HG02763 (cell line): ENCODE measurements around the gene GNAS.

Source experiments
- ATAC-seq: cut with Tn5 transposase; IDR thresholded peaks from one replicate; pipeline ENCODE4 v1.9.1; 2021; ENCODE audit warnings: mild to moderate bottlenecking, moderate library complexity; ENCODE audit not compliant: unreplicated experiment

The GNAS gene

GRCh38 chr20:58878399-58878798 is 25.9 kb downstream of the GNAS start:
- ATAC-seq = no peak

- no peak for ATAC-seq
Observed at GRCh38 chr20:58880441-58880840, 27.9 kb downstream of the GNAS start.

- no peak for ATAC-seq
Observed at GRCh38 chr20:58880994-58881752, 28.7 kb downstream of the GNAS start.

GRCh38 chr20:58882704-58883089 is 30.2 kb downstream of the GNAS start:
- no peak for ATAC-seq

GRCh38 chr20:58883241-58883691 is 30.8 kb downstream of the GNAS start:
- no peak for ATAC-seq

- ATAC-seq = no peak
Observed at GRCh38 chr20:58884966-58885365, 32.5 kb downstream of the GNAS start.

- no peak for ATAC-seq
Observed at GRCh38 chr20:58886546-58886945, 34.0 kb downstream of the GNAS start.

DNA sequence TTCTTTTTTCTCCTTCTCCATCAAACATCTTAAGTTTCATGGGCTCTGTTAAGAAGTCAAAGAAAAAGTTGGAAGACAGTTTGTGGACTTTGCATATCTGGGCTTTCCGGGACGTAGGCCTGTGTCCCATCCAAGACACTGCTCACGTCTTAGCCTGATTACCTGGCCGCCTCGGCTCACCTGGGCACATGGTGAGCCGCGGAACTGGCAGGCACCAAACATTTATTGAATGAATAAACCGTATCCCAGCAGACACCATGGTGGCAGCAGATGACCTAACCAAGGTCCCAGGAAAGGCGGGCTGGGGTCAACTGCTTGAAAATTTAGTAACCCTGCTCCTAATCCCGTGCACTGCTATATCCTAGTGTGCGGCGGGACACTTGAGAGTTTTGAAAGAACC is 35.6 kb downstream of the GNAS start:
- ATAC-seq = no peak

GRCh38 chr20:58888521-58889333 is 36.2 kb downstream of the GNAS start:
- peak; percentile 37 for ATAC-seq

GRCh38 chr20:58889334-58889760 is 36.8 kb downstream of the GNAS start:
- ATAC-seq = no peak

DNA sequence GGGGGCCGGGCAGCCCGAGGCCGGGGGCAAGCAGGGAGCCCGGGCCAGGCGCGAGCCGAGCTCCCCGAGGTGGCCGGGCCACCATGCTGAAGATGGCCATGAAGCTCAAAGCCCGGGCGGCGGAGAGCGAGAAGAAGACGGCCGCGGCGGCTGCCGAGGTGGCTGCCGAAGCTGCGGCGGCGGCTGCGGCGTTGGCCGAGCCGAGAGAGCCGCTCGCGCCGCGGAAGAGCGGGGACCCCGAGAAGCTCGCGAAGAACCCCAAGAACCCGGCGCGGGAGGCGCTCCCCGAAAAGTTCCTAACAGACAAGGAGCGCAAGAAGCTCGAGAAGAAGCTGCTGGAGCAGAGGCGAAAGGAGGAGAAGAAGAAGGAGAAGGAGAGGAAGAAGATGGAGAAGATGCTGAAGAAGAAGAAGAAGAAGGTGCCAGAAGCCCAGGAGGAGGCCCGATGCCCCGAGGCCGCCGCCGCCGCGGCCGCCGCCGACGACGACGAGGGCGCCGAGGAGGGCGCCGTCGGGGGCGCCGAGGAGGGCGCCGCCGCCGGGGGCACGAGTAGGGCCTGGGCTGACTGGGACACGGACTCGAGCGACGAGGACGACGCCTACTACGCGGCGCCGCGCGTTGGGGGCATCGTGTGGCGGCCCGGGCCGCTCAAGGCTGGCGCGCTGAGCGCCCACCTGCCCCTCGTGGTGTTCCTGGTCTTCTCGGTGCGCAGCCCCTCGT is 37.4 kb downstream of the GNAS start:
- ATAC-seq = peak; percentile 5

- peak; percentile 32 for ATAC-seq
Observed at GRCh38 chr20:58890518-58891085, 38.1 kb downstream of the GNAS start.

DNA sequence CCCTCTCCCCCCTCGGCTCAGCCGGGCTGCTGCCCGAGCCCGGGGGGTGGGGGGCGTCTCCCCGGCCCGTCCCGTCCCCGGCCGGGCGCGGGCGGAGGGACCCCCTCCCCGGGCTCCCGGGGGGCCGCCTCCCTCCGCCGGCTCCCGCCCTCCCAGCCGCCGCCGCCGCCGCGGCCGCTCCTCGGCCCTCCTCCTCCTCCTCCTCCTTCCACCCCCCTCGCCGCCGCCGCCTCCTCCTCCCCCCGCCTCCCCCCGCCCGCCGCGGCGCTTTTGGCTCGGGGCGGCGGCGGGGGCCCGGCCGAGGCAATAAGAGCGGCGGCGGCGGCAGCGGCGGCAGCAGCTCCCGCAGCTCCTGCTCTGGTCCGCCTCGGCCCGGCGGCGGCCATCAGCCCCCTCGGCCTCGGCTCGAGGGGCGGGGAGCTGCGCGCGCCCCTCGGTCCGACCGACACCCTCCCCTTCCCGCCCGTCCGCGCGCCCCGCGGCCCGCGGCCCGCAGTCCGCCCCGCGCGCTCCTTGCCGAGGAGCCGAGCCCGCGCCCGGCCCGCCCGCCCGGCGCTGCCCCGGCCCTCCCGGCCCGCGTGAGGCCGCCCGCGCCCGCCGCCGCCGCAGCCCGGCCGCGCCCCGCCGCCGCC is 38.7 kb downstream of the GNAS start:
- peak; percentile 22 for ATAC-seq

DNA sequence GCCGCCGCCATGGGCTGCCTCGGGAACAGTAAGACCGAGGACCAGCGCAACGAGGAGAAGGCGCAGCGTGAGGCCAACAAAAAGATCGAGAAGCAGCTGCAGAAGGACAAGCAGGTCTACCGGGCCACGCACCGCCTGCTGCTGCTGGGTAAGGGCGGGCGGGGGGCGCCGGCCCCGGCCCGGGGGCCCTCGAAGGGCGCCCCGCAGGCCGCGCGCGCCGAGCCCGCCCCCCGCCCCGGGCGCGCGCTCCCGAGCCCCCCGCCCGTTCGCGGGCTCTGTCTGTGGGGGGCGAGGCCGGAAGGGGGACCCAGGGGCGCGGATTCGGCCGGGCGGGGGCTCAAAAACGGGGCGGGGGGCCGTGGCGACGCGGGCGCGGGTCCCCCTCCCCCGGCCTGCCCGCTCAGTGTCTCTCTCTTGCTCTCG is 39.2 kb downstream of the GNAS start:
- peak; percentile 3 for ATAC-seq

- peak; percentile 5 for ATAC-seq
Observed at GRCh38 chr20:58892141-58892931, 39.8 kb downstream of the GNAS start.

GRCh38 chr20:58892932-58893224 is 40.4 kb downstream of the GNAS start:
- ATAC-seq = no peak

- ATAC-seq = no peak
Observed at GRCh38 chr20:58893355-58894120, 41.0 kb downstream of the GNAS start.

DNA sequence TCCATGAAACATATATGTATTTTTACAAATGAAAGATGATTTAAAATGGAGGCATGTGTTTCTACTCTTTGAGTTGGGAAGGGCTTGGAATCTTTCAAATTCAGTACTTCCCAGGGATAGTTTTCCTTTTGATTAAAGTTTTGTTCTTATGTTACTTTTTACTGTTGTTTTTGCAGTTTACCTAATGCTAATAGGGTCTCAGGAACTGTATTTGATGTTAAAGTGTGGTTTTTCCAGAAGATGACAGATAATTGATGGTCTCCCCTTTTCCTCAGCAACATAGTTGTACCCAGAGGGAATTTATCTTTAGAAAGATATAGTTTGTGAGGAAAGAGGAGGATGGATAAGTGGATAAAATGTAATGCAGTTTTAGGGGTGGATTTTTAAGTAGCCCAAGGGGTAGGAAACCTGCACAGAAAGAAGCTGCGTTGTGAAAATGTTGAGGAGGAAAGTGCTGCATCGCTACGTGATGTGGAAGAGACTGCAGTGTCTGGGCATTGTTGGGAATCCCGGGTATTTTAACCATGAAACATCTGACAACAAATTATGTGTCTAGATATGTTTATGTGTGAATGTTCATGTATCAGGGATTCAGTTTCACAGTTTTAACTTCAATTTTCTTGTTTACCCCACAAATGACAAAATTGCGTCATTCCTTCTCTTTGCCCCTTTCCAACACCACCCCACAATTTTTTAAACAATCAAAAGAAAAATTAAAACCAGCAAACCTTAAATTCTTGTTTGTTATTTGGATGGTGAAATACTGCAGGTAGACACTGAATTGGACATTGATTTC is 42.3 kb downstream of the GNAS start:
- ATAC-seq = no peak
